Neural cell (in vitro differentiated cells): ENCODE measurements around the gene SV2B.

ENCODE experiments used
- EP300 ChIP-seq: fragments of 450-650 bp; conservative IDR thresholded peaks from 2 replicates; pipeline ENCODE4 v1.6.1; 2014; ENCODE audit warnings: antibody characterized with exemption, mild to moderate bottlenecking, moderate library complexity; ENCODE audit not compliant: poor library complexity, severe bottlenecking
- EZH2 ChIP-seq: fragments of 200-600, 300-800 bp; shearing (Covaris generic), sonication (generic); IDR thresholded peaks from 2 replicates; pipeline ENCODE4 v1.6.1; 2014; ENCODE audit warnings: antibody characterized with exemption, low read length, borderline replicate concordance, mild to moderate bottlenecking; ENCODE audit not compliant: insufficient read depth, poor library complexity, severe bottlenecking
- MXI1 ChIP-seq: fragments of 450-650 bp; conservative IDR thresholded peaks from 2 replicates; pipeline ENCODE4 v1.6.1; 2014; ENCODE audit warnings: antibody characterized with exemption, mild to moderate bottlenecking; ENCODE audit not compliant: poor library complexity, severe bottlenecking
- POLR2AphosphoS5 ChIP-seq: IDR thresholded peaks from 2 replicates; pipeline ENCODE4 v1.6.1; 2012
- RAD21 ChIP-seq: fragments of 450-650 bp; conservative IDR thresholded peaks from 2 replicates; pipeline ENCODE4 v1.6.1; 2014; ENCODE audit warnings: antibody characterized with exemption, mild to moderate bottlenecking, moderate library complexity
- SMC3 ChIP-seq: fragments of 450-650 bp; conservative IDR thresholded peaks from 2 replicates; pipeline ENCODE4 v1.6.1; 2014; ENCODE audit warnings: antibody characterized with exemption, mild to moderate bottlenecking, moderate library complexity; ENCODE audit not compliant: poor library complexity
- TAF1 ChIP-seq: IDR thresholded peaks from 2 replicates; pipeline ENCODE4 v1.6.1; 2012; ENCODE audit warnings: low read depth
- TF ChIP-seq, protein P1 (sequence below): fragments of 450-650 bp; IDR thresholded peaks from 2 replicates; pipeline ENCODE4 v1.5.1; 2014; ENCODE audit warnings: antibody characterized with exemption, mild to moderate bottlenecking, moderate library complexity; ENCODE audit not compliant: poor library complexity, severe bottlenecking
- TF ChIP-seq, protein P2 (sequence below): IDR thresholded peaks from 2 replicates; pipeline ENCODE4 v1.6.1; 2012; ENCODE audit warnings: borderline replicate concordance

- TF ChIP-seq EP300 (no peak), EZH2 (no peak), RAD21 (no peak), SMC3 (no peak), POLR2AphosphoS5 (no peak), TAF1 (no peak), MXI1 (no peak)
- TF ChIP-seq, protein P1, sequence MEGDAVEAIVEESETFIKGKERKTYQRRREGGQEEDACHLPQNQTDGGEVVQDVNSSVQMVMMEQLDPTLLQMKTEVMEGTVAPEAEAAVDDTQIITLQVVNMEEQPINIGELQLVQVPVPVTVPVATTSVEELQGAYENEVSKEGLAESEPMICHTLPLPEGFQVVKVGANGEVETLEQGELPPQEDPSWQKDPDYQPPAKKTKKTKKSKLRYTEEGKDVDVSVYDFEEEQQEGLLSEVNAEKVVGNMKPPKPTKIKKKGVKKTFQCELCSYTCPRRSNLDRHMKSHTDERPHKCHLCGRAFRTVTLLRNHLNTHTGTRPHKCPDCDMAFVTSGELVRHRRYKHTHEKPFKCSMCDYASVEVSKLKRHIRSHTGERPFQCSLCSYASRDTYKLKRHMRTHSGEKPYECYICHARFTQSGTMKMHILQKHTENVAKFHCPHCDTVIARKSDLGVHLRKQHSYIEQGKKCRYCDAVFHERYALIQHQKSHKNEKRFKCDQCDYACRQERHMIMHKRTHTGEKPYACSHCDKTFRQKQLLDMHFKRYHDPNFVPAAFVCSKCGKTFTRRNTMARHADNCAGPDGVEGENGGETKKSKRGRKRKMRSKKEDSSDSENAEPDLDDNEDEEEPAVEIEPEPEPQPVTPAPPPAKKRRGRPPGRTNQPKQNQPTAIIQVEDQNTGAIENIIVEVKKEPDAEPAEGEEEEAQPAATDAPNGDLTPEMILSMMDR, result no peak
- TF ChIP-seq, protein P2, sequence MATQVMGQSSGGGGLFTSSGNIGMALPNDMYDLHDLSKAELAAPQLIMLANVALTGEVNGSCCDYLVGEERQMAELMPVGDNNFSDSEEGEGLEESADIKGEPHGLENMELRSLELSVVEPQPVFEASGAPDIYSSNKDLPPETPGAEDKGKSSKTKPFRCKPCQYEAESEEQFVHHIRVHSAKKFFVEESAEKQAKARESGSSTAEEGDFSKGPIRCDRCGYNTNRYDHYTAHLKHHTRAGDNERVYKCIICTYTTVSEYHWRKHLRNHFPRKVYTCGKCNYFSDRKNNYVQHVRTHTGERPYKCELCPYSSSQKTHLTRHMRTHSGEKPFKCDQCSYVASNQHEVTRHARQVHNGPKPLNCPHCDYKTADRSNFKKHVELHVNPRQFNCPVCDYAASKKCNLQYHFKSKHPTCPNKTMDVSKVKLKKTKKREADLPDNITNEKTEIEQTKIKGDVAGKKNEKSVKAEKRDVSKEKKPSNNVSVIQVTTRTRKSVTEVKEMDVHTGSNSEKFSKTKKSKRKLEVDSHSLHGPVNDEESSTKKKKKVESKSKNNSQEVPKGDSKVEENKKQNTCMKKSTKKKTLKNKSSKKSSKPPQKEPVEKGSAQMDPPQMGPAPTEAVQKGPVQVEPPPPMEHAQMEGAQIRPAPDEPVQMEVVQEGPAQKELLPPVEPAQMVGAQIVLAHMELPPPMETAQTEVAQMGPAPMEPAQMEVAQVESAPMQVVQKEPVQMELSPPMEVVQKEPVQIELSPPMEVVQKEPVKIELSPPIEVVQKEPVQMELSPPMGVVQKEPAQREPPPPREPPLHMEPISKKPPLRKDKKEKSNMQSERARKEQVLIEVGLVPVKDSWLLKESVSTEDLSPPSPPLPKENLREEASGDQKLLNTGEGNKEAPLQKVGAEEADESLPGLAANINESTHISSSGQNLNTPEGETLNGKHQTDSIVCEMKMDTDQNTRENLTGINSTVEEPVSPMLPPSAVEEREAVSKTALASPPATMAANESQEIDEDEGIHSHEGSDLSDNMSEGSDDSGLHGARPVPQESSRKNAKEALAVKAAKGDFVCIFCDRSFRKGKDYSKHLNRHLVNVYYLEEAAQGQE, result no peak
These were observed 14.2 kb downstream of the SV2B start for GRCh38 chr15:91114301-91114700.
